ENCODE results near the gene PPT2.
A peak's percentile ranks its signal among the peaks of the same experiment; 100 is the strongest.

The PPT2 gene

GRCh38 chr6:32152769-32153563, 975 bp upstream of the PPT2 start:
- DNase-seq = no peak

- DNase-seq = peak; percentile 62
Measured at GRCh38 chr6:32154514-32155161, 697 bp downstream of the PPT2 start.

GRCh38 chr6:32156891-32157290, 3.0 kb downstream of the PPT2 start:
- no peak for DNase-seq

GRCh38 chr6:32158052-32158451, 4.1 kb downstream of the PPT2 start:
- no peak for DNase-seq

GRCh38 chr6:32163559-32164258, 9.8 kb downstream of the PPT2 start:
- DNase-seq = no peak

GRCh38 chr6:32164295-32164694, 10.4 kb downstream of the PPT2 start, which contains the start of gene EGFL8:
Gene EGFL8 (plus strand): TSS chr6:32164595. CDS start chr6:32166166, 1,571 bp downstream.
- DNase-seq = no peak

GRCh38 chr6:32166411-32167061, 12.6 kb downstream of the PPT2 start:
- no peak for DNase-seq

- no peak for DNase-seq
Measured at GRCh38 chr6:32167154-32167760, 13.3 kb downstream of the PPT2 start.

GRCh38 chr6:32167761-32168262, 13.9 kb downstream of the PPT2 start:
- DNase-seq = no peak

- no peak for DNase-seq
Measured at GRCh38 chr6:32168350-32168749, 14.4 kb downstream of the PPT2 start.

GRCh38 chr6:32168807-32169591, 15.1 kb downstream of the PPT2 start:
- DNase-seq = no peak

GRCh38 chr6:32170294-32170693, 16.4 kb downstream of the PPT2 start:
- no peak for DNase-seq

GRCh38 chr6:32171234-32171633, 17.3 kb downstream of the PPT2 start:
- DNase-seq = no peak

- no peak for DNase-seq
Measured at GRCh38 chr6:32173051-32173727, 19.2 kb downstream of the PPT2 start.

- no peak for DNase-seq
Measured at GRCh38 chr6:32174416-32174815, 20.5 kb downstream of the PPT2 start.

GRCh38 chr6:32175322-32175710, 21.4 kb downstream of the PPT2 start:
- DNase-seq = no peak

GRCh38 chr6:32175711-32176475, 22.0 kb downstream of the PPT2 start, which contains the start of gene AGPAT1:
Gene AGPAT1 (minus strand): TSS chr6:32176084. CDS start chr6:32171496, 4,588 bp downstream.
- DNase-seq = peak; percentile 96

- DNase-seq = no peak
Measured at GRCh38 chr6:32176476-32177182, 22.7 kb downstream of the PPT2 start.

- DNase-seq = peak; percentile 36
Measured at GRCh38 chr6:32177183-32177787, 23.3 kb downstream of the PPT2 start.

All from stimulated activated CD4-positive, alpha-beta T cell treated with anti-CD3 and anti-CD28 coated beads, Interleukin-1b, Interleukin-23, amount 100 ng/mL, for 48 hours (primary cell).